HCT116 (cell line): ENCODE data around the gene NABP1. TPM values are rescaled to one million over a fixed set of nuclear protein-coding genes. Genes with fewer than 3 reads are reported as not detected.

ENCODE experiments used
- ATAC-seq: fragments of 200-7000 bp; cut with Tn5 transposase; 2 replicates; pipeline ENCODE4 v1.9.1; 2020; ENCODE audit warnings: mild to moderate bottlenecking, moderate library complexity
- BruUV-seq: library from RNA; stranded (reverse); fragments of 400-500 nt; replicated peaks from 2 replicates; lab custom pipeline; 2021; lab: Mats Ljungman, UMichigan
- CTCF ChIA-PET: fragments of 300-600 bp; sonication (Branson Sonifier 250); formaldehyde crosslinking; loops from one replicate; lab custom pipeline; 2021; ENCODE audit warnings: antibody characterized with exemption; lab: Charles Lee
- POLR2A ChIA-PET: fragments of 300-600, 350-600 bp; sonication (Branson Sonifier 250); formaldehyde crosslinking; loops from one replicate; lab custom pipeline; 2021; ENCODE audit warnings: antibody characterized with exemption; lab: Charles Lee
- RAD21 ChIA-PET, 2 experiments: fragments of 300-600 bp; sonication (Branson Sonifier 250); formaldehyde crosslinking; loops; one replicate each; lab custom pipeline; 2023; ENCODE audit warnings: low total read pairs in 2 of 2; ENCODE audit not compliant: uncharacterized antibody in 2 of 2, unreplicated experiment in 2 of 2, low non-redundant PET in 1 of 2; lab: Charles Lee
- DNase-seq: peaks from one replicate; pipeline ENCODE4 v3.0.0-alpha.2; 2010; ENCODE audit warnings: low read depth, low spot score
- H2AFZ ChIP-seq: fragments of 200-600 bp; shearing (Covaris generic), sonication (generic); 2 replicates; pipeline ENCODE4 v1.6.1; 2017; ENCODE audit warnings: low read depth, mixed run types, mixed read lengths, antibody characterized with exemption, low read length; ENCODE audit not compliant: poor library complexity, severe bottlenecking
- H3K27ac ChIP-seq: 2 replicates; pipeline ENCODE4 v1.5.1; 2012; ENCODE audit warnings: low read depth, low read length
- H3K27me3 ChIP-seq: fragments of 200-600 bp; sonication (generic); 2 replicates; pipeline ENCODE4 v1.6.1; 2016; ENCODE audit warnings: mixed run types, low read length, mixed read lengths; ENCODE audit not compliant: insufficient read depth
- H3K36me3 ChIP-seq, 2 experiments: fragments of 200-500 bp in 1 of 2; fragments of 200-600 bp in 1 of 2; sonication (Bioruptor generic) in 1 of 2; sonication (generic) in 1 of 2; 2 replicates each; pipeline versions ENCODE4 v1.5.1 to v1.6.1; 2014 to 2016; ENCODE audit warnings: low read length in 2 of 2, inconsistent platforms in 1 of 2, mixed read lengths in 1 of 2, mixed run types in 1 of 2; ENCODE audit not compliant: insufficient read depth in 2 of 2, control insufficient read depth in 1 of 2
- H3K4me1 ChIP-seq, 2 experiments: fragments of 200-600 bp in 1 of 2; sonication (generic) in 1 of 2; 2 replicates each; pipeline versions ENCODE4 v1.5.1 to v1.6.1; 2012 to 2017; ENCODE audit warnings: low read length in 2 of 2, inconsistent platforms in 1 of 2, mild to moderate bottlenecking in 1 of 2, mixed read lengths in 1 of 2, mixed run types in 1 of 2, moderate library complexity in 1 of 2; ENCODE audit not compliant: insufficient read depth in 2 of 2, control insufficient read depth in 1 of 2
- H3K4me2 ChIP-seq: fragments of 200-600 bp; sonication (generic); 2 replicates; pipeline ENCODE4 v1.6.1; 2017; ENCODE audit warnings: mixed run types, low read length, mixed read lengths
- H3K4me3 ChIP-seq, 2 experiments: fragments of 200-600 bp in 1 of 2; sonication (generic) in 1 of 2; replicated peaks in 1 of 2; 2 replicates each; pipeline ENCODE4 v1.5.1; 2011 to 2016; ENCODE audit warnings: low read length in 2 of 2, control low read depth in 1 of 2, low read depth in 1 of 2, mild to moderate bottlenecking in 1 of 2, mixed read lengths in 1 of 2, mixed run types in 1 of 2
- H3K79me2 ChIP-seq: fragments of 200-600 bp; sonication (generic); 2 replicates; pipeline ENCODE4 v1.6.1; 2017; ENCODE audit warnings: mild to moderate bottlenecking, mixed run types, low read length, moderate library complexity, mixed read lengths; ENCODE audit not compliant: insufficient read depth
- H3K9ac ChIP-seq: fragments of 200-600 bp; sonication (generic); 2 replicates; pipeline ENCODE4 v1.6.1; 2016; ENCODE audit warnings: low read length, mixed read lengths
- H3K9me2 ChIP-seq: fragments of 200-600 bp; sonication (generic), shearing (Covaris generic); 2 replicates; pipeline ENCODE4 v1.6.1; 2017; ENCODE audit warnings: mixed run types, mild to moderate bottlenecking, moderate library complexity; ENCODE audit not compliant: insufficient read depth
- H3K9me3 ChIP-seq, 2 experiments: fragments of 200-500 bp in 1 of 2; fragments of 200-600 bp in 1 of 2; sonication (Bioruptor generic) in 1 of 2; sonication (generic) in 1 of 2; 2 replicates each; pipeline ENCODE4 v1.6.1; 2014 to 2017; ENCODE audit warnings: low read length in 2 of 2, mixed read lengths in 2 of 2, inconsistent platforms in 1 of 2, low read depth in 1 of 2, mild to moderate bottlenecking in 1 of 2, mixed run types in 1 of 2, moderate library complexity in 1 of 2; ENCODE audit not compliant: control insufficient read depth in 1 of 2, insufficient read depth in 1 of 2
- H4K20me1 ChIP-seq: fragments of 200-600 bp; sonication (generic), shearing (Covaris generic); 2 replicates; pipeline ENCODE4 v1.6.1; 2017; ENCODE audit warnings: mixed run types, mild to moderate bottlenecking, moderate library complexity; ENCODE audit not compliant: insufficient read depth
- CBX3 ChIP-seq: IDR thresholded peaks from 2 replicates; pipeline ENCODE4 v1.6.1; 2012; ENCODE audit warnings: low read depth
- CEBPB ChIP-seq: IDR thresholded peaks from 2 replicates; pipeline ENCODE4 v1.6.1; 2012; ENCODE audit warnings: low read depth
- EGR1 ChIP-seq: IDR thresholded peaks from 2 replicates; pipeline ENCODE4 v1.6.1; 2012; ENCODE audit warnings: low read depth
- ELF1 ChIP-seq: IDR thresholded peaks from 2 replicates; pipeline ENCODE4 v1.6.1; 2012; ENCODE audit warnings: low read depth, borderline replicate concordance
- EZH2phosphoT487 ChIP-seq: fragments of 200-600 bp; IDR thresholded peaks from 2 replicates; pipeline ENCODE4 v1.6.1; 2018; ENCODE audit warnings: antibody characterized with exemption, borderline replicate concordance
- FOSL1 ChIP-seq: IDR thresholded peaks from 2 replicates; pipeline ENCODE4 v1.6.1; 2012; ENCODE audit warnings: low read depth
- JUND ChIP-seq: IDR thresholded peaks from 2 replicates; pipeline ENCODE4 v1.6.1; 2012
- POLR2A ChIP-seq: IDR thresholded peaks from 2 replicates; pipeline ENCODE4 v1.7.0; 2011; ENCODE audit warnings: borderline replicate concordance; ENCODE audit not compliant: insufficient read depth, insufficient read length; ENCODE audit errors: extremely low read depth
- RAD21 ChIP-seq: IDR thresholded peaks from 2 replicates; pipeline ENCODE4 v1.6.1; 2012; ENCODE audit warnings: low read depth, mild to moderate bottlenecking
- SIN3A ChIP-seq: IDR thresholded peaks from 2 replicates; pipeline ENCODE4 v1.6.1; 2012; ENCODE audit warnings: low read depth
- SP1 ChIP-seq: IDR thresholded peaks from 2 replicates; pipeline ENCODE4 v1.6.1; 2012; ENCODE audit warnings: low read depth
- SRF ChIP-seq: IDR thresholded peaks from 2 replicates; pipeline ENCODE4 v1.6.1; 2012; ENCODE audit warnings: low read depth
- TCF7L2 ChIP-seq: IDR thresholded peaks from 2 replicates; pipeline ENCODE4 v1.7.0; 2011; ENCODE audit warnings: borderline replicate concordance, inconsistent platforms; ENCODE audit not compliant: insufficient read depth, insufficient read length; ENCODE audit errors: extremely low read depth
- YY1 ChIP-seq: IDR thresholded peaks from 2 replicates; pipeline ENCODE4 v1.6.1; 2011; ENCODE audit warnings: low read length, low read depth, moderate library complexity, mild to moderate bottlenecking; ENCODE audit not compliant: insufficient replicate concordance; ENCODE audit errors: extremely low read depth
- ZFX ChIP-seq: fragments of 450-650 bp; IDR thresholded peaks from 2 replicates; pipeline ENCODE4 v1.6.1; 2017
- intact Hi-C: fragments of 100-400 bp; cut with micrococcal nuclease; formaldehyde crosslinking; loops from 2 replicates; pipeline ENCODE4 v1.10.0; 2022
- total RNA-seq: library from RNA; stranded (reverse); gene quantifications from one replicate; pipeline ENCODE4 v1.2.1, GENCODE V29; 2021; ENCODE audit not compliant: unreplicated experiment
- TF ChIP-seq, protein P1 (sequence below): IDR thresholded peaks from 2 replicates; pipeline ENCODE4 v1.6.1; 2012; ENCODE audit warnings: low read depth
- TF ChIP-seq, protein P2 (sequence below): IDR thresholded peaks from 2 replicates; pipeline ENCODE4 v1.6.1; 2012
- TF ChIP-seq, protein P3 (sequence below), 3 experiments: fragments of 200-600 bp in 1 of 3; sonication (generic) in 1 of 3; IDR thresholded peaks in 2 of 3; conservative IDR thresholded peaks in 1 of 3; 2 replicates each; pipeline ENCODE4 v1.5.1; 2012 to 2017; ENCODE audit warnings: low read depth in 2 of 3, low read length in 2 of 3, antibody characterized with exemption in 1 of 3, borderline replicate concordance in 1 of 3, control low read depth in 1 of 3, mild to moderate bottlenecking in 1 of 3, mixed read lengths in 1 of 3, mixed run types in 1 of 3, moderate library complexity in 1 of 3; ENCODE audit not compliant: insufficient read depth in 1 of 3

Gene NABP1
- total RNA-seq, 1 experiment from 2014 or later = 39.3 TPM

DNA sequence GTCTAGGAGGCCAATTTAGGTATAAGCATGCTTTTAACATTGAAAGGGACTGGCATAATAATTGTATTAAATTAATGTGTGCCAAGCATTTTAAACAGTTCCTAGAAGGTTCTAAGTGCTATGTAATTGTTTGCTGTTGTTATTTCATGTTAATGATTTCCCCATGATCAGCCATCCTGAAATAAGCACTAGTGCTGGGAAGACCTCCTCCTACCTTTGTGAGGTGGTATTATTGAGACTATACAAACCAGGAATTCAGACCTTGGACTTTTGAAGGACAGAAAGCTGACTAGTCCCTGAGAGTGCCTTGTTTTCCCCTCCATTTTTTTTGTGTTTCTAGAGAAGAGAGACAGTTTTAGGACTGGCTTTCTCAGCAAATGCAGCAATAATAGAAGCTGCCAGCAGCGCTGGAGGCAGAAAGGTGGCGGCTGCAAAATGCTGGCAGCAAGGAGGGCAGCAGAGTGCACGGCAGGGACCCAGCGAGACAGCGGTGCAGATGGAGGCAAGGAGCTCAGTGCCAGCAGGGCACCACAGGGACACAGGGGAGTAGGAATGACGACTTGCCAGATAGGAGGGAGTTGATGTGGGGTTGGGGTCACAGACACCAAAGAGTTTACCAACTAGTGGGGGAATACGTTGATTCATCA lies 25.3 kb downstream of the NABP1 start:
- TF ChIP-seq ZFX = no peak
- no peak for TF ChIP-seq YY1
- TF ChIP-seq SP1 = no peak
- TF ChIP-seq RAD21 = no peak
- TF ChIP-seq JUND = no peak
- TF ChIP-seq POLR2A = no peak
- TF ChIP-seq EGR1 = no peak
- Histone ChIP-seq H3K9me2 (no peaks in the 10 kb centered on the region), H3K79me2 (no peaks in the 10 kb centered on the region), H4K20me1 (no peaks in the 10 kb centered on the region), H3K27me3 (no peaks in the 10 kb centered on the region), H3K4me1 (no peaks in the 10 kb centered on the region), H3K4me3 (no peak overlapping the region), H2AFZ (no peak overlapping the region), H3K36me3 (no peaks in the 10 kb centered on the region), H3K9ac (no peak overlapping the region), H3K9me3 (no peaks in the 10 kb centered on the region), H3K27ac (no peak overlapping the region), H3K4me2 (no peak overlapping the region)
- CTCF ChIA-PET = no interaction called here
- DNase-seq (no peak), ATAC-seq (no peak)
- intact Hi-C loops = no loop called here
- RAD21 ChIA-PET = no interaction called here
- BruUV-seq = no TSS peak
- POLR2A ChIA-PET = no interaction called here

DNA sequence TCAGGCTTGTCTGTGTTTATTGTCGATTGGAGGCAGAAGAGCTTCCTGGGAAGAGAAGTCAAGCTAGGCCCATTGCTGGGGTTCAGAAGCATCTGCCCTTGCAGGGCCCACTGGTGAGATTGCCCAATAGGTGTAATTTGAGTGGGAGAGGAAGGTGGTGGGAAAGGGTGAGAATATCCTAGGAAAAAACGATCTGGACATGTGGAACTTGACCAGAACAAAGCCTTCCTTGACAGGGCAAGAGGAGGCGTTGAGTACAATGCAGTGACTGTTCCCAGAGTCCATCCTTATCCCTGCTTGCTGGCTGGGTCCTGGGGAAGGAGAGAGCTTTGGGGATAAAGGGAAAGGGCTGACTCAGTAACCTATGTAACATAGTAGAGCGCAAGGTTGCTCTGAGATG lies 27.1 kb downstream of the NABP1 start:
- RAD21 ChIA-PET = no interaction called here
- TF ChIP-seq EZH2phosphoT487 (no peak), SIN3A (no peak), ELF1 (no peak), CBX3 (no peak), FOSL1 (no peak), CEBPB (no peak), TCF7L2 (no peak), RAD21 (no peak), SRF (no peak)
- TF ChIP-seq, protein P1, sequence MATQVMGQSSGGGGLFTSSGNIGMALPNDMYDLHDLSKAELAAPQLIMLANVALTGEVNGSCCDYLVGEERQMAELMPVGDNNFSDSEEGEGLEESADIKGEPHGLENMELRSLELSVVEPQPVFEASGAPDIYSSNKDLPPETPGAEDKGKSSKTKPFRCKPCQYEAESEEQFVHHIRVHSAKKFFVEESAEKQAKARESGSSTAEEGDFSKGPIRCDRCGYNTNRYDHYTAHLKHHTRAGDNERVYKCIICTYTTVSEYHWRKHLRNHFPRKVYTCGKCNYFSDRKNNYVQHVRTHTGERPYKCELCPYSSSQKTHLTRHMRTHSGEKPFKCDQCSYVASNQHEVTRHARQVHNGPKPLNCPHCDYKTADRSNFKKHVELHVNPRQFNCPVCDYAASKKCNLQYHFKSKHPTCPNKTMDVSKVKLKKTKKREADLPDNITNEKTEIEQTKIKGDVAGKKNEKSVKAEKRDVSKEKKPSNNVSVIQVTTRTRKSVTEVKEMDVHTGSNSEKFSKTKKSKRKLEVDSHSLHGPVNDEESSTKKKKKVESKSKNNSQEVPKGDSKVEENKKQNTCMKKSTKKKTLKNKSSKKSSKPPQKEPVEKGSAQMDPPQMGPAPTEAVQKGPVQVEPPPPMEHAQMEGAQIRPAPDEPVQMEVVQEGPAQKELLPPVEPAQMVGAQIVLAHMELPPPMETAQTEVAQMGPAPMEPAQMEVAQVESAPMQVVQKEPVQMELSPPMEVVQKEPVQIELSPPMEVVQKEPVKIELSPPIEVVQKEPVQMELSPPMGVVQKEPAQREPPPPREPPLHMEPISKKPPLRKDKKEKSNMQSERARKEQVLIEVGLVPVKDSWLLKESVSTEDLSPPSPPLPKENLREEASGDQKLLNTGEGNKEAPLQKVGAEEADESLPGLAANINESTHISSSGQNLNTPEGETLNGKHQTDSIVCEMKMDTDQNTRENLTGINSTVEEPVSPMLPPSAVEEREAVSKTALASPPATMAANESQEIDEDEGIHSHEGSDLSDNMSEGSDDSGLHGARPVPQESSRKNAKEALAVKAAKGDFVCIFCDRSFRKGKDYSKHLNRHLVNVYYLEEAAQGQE = no peak
- TF ChIP-seq, protein P2, sequence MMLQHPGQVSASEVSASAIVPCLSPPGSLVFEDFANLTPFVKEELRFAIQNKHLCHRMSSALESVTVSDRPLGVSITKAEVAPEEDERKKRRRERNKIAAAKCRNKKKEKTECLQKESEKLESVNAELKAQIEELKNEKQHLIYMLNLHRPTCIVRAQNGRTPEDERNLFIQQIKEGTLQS = no peak
- TF ChIP-seq, protein P3, sequence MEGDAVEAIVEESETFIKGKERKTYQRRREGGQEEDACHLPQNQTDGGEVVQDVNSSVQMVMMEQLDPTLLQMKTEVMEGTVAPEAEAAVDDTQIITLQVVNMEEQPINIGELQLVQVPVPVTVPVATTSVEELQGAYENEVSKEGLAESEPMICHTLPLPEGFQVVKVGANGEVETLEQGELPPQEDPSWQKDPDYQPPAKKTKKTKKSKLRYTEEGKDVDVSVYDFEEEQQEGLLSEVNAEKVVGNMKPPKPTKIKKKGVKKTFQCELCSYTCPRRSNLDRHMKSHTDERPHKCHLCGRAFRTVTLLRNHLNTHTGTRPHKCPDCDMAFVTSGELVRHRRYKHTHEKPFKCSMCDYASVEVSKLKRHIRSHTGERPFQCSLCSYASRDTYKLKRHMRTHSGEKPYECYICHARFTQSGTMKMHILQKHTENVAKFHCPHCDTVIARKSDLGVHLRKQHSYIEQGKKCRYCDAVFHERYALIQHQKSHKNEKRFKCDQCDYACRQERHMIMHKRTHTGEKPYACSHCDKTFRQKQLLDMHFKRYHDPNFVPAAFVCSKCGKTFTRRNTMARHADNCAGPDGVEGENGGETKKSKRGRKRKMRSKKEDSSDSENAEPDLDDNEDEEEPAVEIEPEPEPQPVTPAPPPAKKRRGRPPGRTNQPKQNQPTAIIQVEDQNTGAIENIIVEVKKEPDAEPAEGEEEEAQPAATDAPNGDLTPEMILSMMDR (IDR thresholded peaks at IDR 0.05 in 2 of 3, conservative IDR thresholded peaks at IDR 0.05 in 1 of 3; ENCODE audit: borderline replicate concordance in 1 of 3, insufficient read depth in 1 of 3, low read depth in 2 of 3, low read length in 2 of 3) = no peak

More for the DNA sequence above, 27.1 kb downstream of the NABP1 start:
- H3K4me1 ChIP-seq = no peaks in the 10 kb centered on the region
- H4K20me1 ChIP-seq = no peaks in the 10 kb centered on the region
- DNase-seq = no peak
- no peaks in the 10 kb centered on the region for H3K9me3 ChIP-seq
- no peaks in the 10 kb centered on the region for H3K79me2 ChIP-seq
- no peak overlapping the region for H3K9ac ChIP-seq
- no peak overlapping the region for H2AFZ ChIP-seq
- H3K36me3 ChIP-seq = no peaks in the 10 kb centered on the region
- ChIA-PET CTCF (no interaction called here), POLR2A (interaction anchor here (0.7 to 1.3 kb wide), 2 partner anchors 8 to 13 kb away, joined by 3 read pairs; no protein-coding TSS in a partner anchor)
- no peak overlapping the region for H3K4me3 ChIP-seq
- H3K9me2 ChIP-seq = no peaks in the 10 kb centered on the region
- no peak; the same call in 1 of the 2 replicates for ATAC-seq
- BruUV-seq = no TSS peak
- H3K27me3 ChIP-seq = no peaks in the 10 kb centered on the region
- no peak overlapping the region for H3K27ac ChIP-seq
- intact Hi-C loops = no loop called here
- H3K4me2 ChIP-seq = no peak overlapping the region
